22Rv1 (cell line): ENCODE results near the gene SMAD3.

Experiments
- CTCF ChIP-seq: fragments of 450-650 bp; IDR thresholded peaks from 2 replicates; pipeline ENCODE4 v1.5.1; 2017; ENCODE audit warnings: mild to moderate bottlenecking
- ZFX ChIP-seq: fragments of 450-650 bp; IDR thresholded peaks from 2 replicates; pipeline ENCODE4 v1.6.1; 2017; ENCODE audit warnings: antibody characterized with exemption, borderline replicate concordance

GRCh38 chr15:67150023-67150860, 84.8 kb downstream of the SMAD3 start:
- no peak for TF ChIP-seq CTCF
- TF ChIP-seq ZFX, result no peak
